HepG2 (cell line): ENCODE results near the gene MYO1E. TPM values are rescaled to one million over a fixed set of nuclear protein-coding genes. Genes with fewer than 3 reads are reported as not detected.
"Not testable (repeated sequence)": the region's sequence is repeated elsewhere in the genome, so short reads cannot be mapped to it uniquely, and the experiment has no call there.

Experiments used
- ATAC-seq: fragments of 200-7000 bp; cut with Tn5 transposase; 3 replicates; pipeline ENCODE4 v1.9.1; 2020; ENCODE audit warnings: mild to moderate bottlenecking, moderate library complexity
- BruUV-seq: library from RNA; stranded (reverse); fragments of 400-500 nt; replicated peaks from 2 replicates; lab custom pipeline; 2021; lab: Mats Ljungman, UMichigan
- CTCF ChIA-PET: fragments of 300-600 bp; formaldehyde crosslinking; extraction: SDS; loops from one replicate; lab custom pipeline; 2021; ENCODE audit warnings: low total read pairs, inconsistent platforms, low intra/inter-chr PET ratio; lab: Yijun Ruan, JAX
- POLR2A ChIA-PET: fragments of 350-600 bp; sonication (Branson Sonifier 250); formaldehyde crosslinking; loops from one replicate; lab custom pipeline; 2020; ENCODE audit warnings: antibody characterized with exemption, inconsistent platforms; lab: Yijun Ruan, JAX
- DNase-seq: peaks from one replicate; pipeline ENCODE4 v3.0.0-alpha.2; 2015; ENCODE audit warnings: low spot score
- FAIRE-seq: peaks from 3 replicates; lab custom pipeline; 2011; peaks lifted over from hg19 to GRCh38; lab: Jason Lieb, UNC
- H2AFZ ChIP-seq: one replicate; pipeline ENCODE4 v1.6.1; 2011; ENCODE audit warnings: low read length, inconsistent platforms
- H3K27ac ChIP-seq: fragments of 300-600 bp; 3 replicates; pipeline ENCODE4 v1.8.0; 2011; ENCODE audit warnings: mixed run types, mild to moderate bottlenecking, mixed read lengths, low read length, inconsistent platforms; ENCODE audit not compliant: insufficient read depth; ENCODE audit errors: extremely low read length
- H3K27me3 ChIP-seq, 2 experiments: fragments of 200-600 bp in 1 of 2; 2 replicates in 1 of 2; 3 replicates in 1 of 2; pipeline versions ENCODE4 v1.6.0 to v1.8.0; 2011; ENCODE audit warnings: low read length in 2 of 2, mild to moderate bottlenecking in 2 of 2, moderate library complexity in 2 of 2, inconsistent platforms in 1 of 2; ENCODE audit not compliant: insufficient read depth in 2 of 2, control insufficient read depth in 1 of 2
- H3K36me3 ChIP-seq, 2 experiments: fragments of 200-600 bp in 1 of 2; replicated peaks in 1 of 2; 2 replicates in 1 of 2; 3 replicates in 1 of 2; pipeline versions ENCODE4 v1.5.1 to v1.8.0; 2011; ENCODE audit warnings: low read length in 2 of 2, inconsistent platforms in 1 of 2; ENCODE audit not compliant: insufficient read depth in 2 of 2, control insufficient read depth in 1 of 2
- H3K4me1 ChIP-seq: 2 replicates; pipeline ENCODE4 v1.5.1; 2012; ENCODE audit warnings: low read length, inconsistent platforms; ENCODE audit not compliant: insufficient read depth
- H3K4me2 ChIP-seq: 2 replicates; pipeline ENCODE4 v1.6.0; 2011; ENCODE audit warnings: low read depth, low read length, inconsistent platforms
- H3K4me3 ChIP-seq, 3 experiments: fragments of 200-600 bp in 1 of 3; sonication (generic), shearing (Covaris generic) in 1 of 3; replicated peaks in 1 of 3; 2 replicates each; pipeline ENCODE4 v1.5.1; 2011 to 2016; ENCODE audit warnings: low read length in 3 of 3, inconsistent platforms in 2 of 3, low read depth in 2 of 3, mild to moderate bottlenecking in 2 of 3, control low read depth in 1 of 3, mixed read lengths in 1 of 3; ENCODE audit not compliant: insufficient read depth in 1 of 3
- H3K79me2 ChIP-seq: one replicate; pipeline ENCODE4 v1.6.1; 2011; ENCODE audit warnings: low read length, inconsistent platforms; ENCODE audit not compliant: insufficient read depth
- H3K9ac ChIP-seq: 2 replicates; pipeline ENCODE4 v1.6.0; 2011; ENCODE audit warnings: mild to moderate bottlenecking, low read depth, low read length, inconsistent platforms; ENCODE audit not compliant: insufficient read depth
- H3K9me3 ChIP-seq: 2 replicates; pipeline ENCODE4 v1.5.1; 2012; ENCODE audit warnings: mild to moderate bottlenecking, low read length
- H4K20me1 ChIP-seq: 2 replicates; pipeline ENCODE4 v1.6.0; 2011; ENCODE audit warnings: inconsistent platforms, mild to moderate bottlenecking, low read length, moderate library complexity; ENCODE audit not compliant: insufficient read depth
- ARNTL ChIP-seq: sonication (generic); formaldehyde crosslinking; IDR thresholded peaks from 2 replicates; pipeline ENCODE4 v1.4.0; 2020; ENCODE audit warnings: mild to moderate bottlenecking, missing genetic modification reagents
- CREB1 ChIP-seq, 2 experiments: fragments of 450-650 bp in 1 of 2; IDR thresholded peaks; 2 replicates each; pipeline ENCODE4 v1.6.1; 2016 to 2017; ENCODE audit warnings: control low read depth in 1 of 2, mild to moderate bottlenecking in 1 of 2, missing compliant biosample characterization in 1 of 2, missing genetic modification characterization in 1 of 2
- FOXA1 ChIP-seq, 2 experiments: fragments of 450-650 bp in 1 of 2; sonication (generic) in 1 of 2; formaldehyde crosslinking in 1 of 2; IDR thresholded peaks; 2 replicates each; pipeline versions ENCODE4 v1.4.0 to v1.6.1; 2016 to 2020; ENCODE audit warnings: missing genetic modification reagents in 1 of 2
- FOXA3 ChIP-seq: IDR thresholded peaks from 2 replicates; pipeline ENCODE4 v1.6.1; 2016; ENCODE audit warnings: missing genetic modification reagents, missing compliant biosample characterization
- HHEX ChIP-seq: IDR thresholded peaks from 2 replicates; pipeline ENCODE4 v1.6.1; 2016; ENCODE audit warnings: control low read depth
- SIX1 ChIP-seq: sonication (generic); formaldehyde crosslinking; IDR thresholded peaks from 2 replicates; pipeline ENCODE4 v1.4.0; 2020; ENCODE audit warnings: missing genetic modification reagents, borderline replicate concordance
- TBX2 ChIP-seq: sonication (generic); formaldehyde crosslinking; IDR thresholded peaks from 2 replicates; pipeline ENCODE4 v1.5.0; 2020; ENCODE audit warnings: missing genetic modification reagents, mild to moderate bottlenecking, borderline replicate concordance
- TBX3 ChIP-seq: fragments of 450-650 bp; IDR thresholded peaks from 2 replicates; pipeline ENCODE4 v1.6.1; 2017; ENCODE audit warnings: antibody characterized with exemption, mild to moderate bottlenecking, inconsistent platforms, borderline replicate concordance
- ZNF264 ChIP-seq: sonication (generic); formaldehyde crosslinking; IDR thresholded peaks from 2 replicates; pipeline ENCODE4 v1.4.0; 2020; ENCODE audit warnings: missing genetic modification reagents
- ZNF609 ChIP-seq: sonication (generic); formaldehyde crosslinking; IDR thresholded peaks from 2 replicates; pipeline ENCODE4 v1.4.0; 2020; ENCODE audit warnings: mild to moderate bottlenecking, missing genetic modification reagents, borderline replicate concordance
- ZNF672 ChIP-seq: sonication (generic); formaldehyde crosslinking; IDR thresholded peaks from 2 replicates; pipeline ENCODE4 v1.8.1; 2022; ENCODE audit warnings: missing genetic modification reagents
- WGBS: methylation state at CpG from one replicate; pipeline ENCODE4 v1.1.6; 2017; ENCODE audit warnings: low lambda C conversion rate; 5-methylcytosine and 5-hydroxymethylcytosine counted together
- in situ Hi-C: cut with HindIII; loops from 2 replicates; pipeline ENCODE4 v1.10.0; 2017; ENCODE audit warnings: low pct_unique_long_range_greater_than_20kb; ENCODE audit not compliant: extremely low pct_ligation_motif_present
- intact Hi-C: fragments of 100-400 bp; cut with micrococcal nuclease; formaldehyde crosslinking; loops from one replicate; pipeline ENCODE4 v1.10.0; 2022; ENCODE audit not compliant: unreplicated experiment
- polyA plus RNA-seq, 8 experiments: library from polyadenylated mRNA; depleted of rRNA in 3 of 8; stranded (reverse) in 7 of 8; unstranded in 1 of 8; fragments of >200 nt; fragmentation: Illumina TruSeq in 4 of 8; extraction: Trizol in 4 of 8; gene quantifications; 2 replicates each; pipeline versions ENCODE4 v1.2.1 to v1.2.3, GENCODE V29; 2011 to 2016; ENCODE audit warnings: low read depth in 4 of 8, missing spikeins in 1 of 8, mixed read lengths in 1 of 8; ENCODE audit not compliant: insufficient read depth in 1 of 8
- total RNA-seq, 5 experiments: library from RNA; depleted of rRNA; stranded (reverse); fragments of >200 nt; fragmentation: Illumina TruSeq; extraction: Trizol; gene quantifications; 2 replicates each; pipeline ENCODE4 v1.2.3, GENCODE V29; 2016; ENCODE audit warnings: low read depth in 1 of 5

Gene MYO1E
- total and polyA plus RNA-seq, 2 of the 13 experiments (the other 11 are each of a cell fraction or from before 2014, with no cell fraction given) = 15.7 to 25.1 TPM

DNA sequence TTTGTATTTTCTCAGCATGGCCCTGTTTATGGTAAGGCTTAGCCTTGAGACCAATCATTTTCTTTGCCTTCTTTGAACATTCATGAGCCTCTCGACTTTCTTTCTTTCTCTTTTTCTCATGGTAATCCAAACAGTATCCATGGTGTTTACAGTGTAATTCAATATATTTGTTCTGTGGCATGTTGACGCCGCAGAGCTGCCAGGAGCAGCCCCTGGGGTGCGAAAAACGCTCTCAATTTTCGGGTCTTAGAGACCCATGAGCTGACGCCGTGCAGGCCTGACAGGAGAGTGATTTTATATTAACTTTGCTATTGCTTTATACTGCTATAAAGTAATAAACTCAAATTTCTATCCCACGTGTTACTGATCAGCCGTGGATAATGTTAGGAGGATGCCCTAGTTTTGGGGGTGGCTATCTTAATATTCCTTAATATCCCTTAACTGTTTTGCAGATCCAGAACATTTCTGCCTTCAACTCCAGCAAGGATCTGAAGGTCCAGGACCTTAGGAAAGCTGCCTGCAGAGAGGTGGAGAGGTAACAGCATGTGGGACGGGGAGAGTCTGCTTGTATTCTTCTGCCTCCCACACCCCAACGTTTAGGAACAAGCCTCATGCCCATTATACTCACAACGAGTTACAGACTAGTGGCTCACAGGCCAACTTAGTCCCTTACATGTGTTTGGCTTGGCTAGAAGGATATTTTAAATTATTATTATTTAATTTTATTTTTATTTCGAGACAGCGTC is 29.3 kb upstream of the MYO1E start:
- TF ChIP-seq ZNF264 (CRISPR knock-in tag) (no peak), ZNF609 (CRISPR knock-in tag) (peak; percentile 62; the same call in 1 of the 2 replicates), TBX3 (peak; percentile 89; the same call in 1 of the 2 replicates), ZNF672 (no peak), TBX2 (peak; percentile 83), HHEX (CRISPR knock-in tag) (peak; percentile 90), ARNTL (CRISPR knock-in tag) (no peak), CREB1 (IDR thresholded peaks at IDR 0.05) (no peak), CREB1 (CRISPR knock-in tag; IDR thresholded peaks at IDR 0.05) (no peak), FOXA3 (peak; percentile 68), SIX1 (CRISPR knock-in tag) (peak; percentile 99), FOXA1 (IDR thresholded peaks at IDR 0.05) (no peak), FOXA1 (CRISPR knock-in tag; IDR thresholded peaks at IDR 0.05) (peak; percentile 69)
- no peaks in the 10 kb centered on the region for H3K36me3 ChIP-seq
- H4K20me1 ChIP-seq = no peaks in the 10 kb centered on the region
- no peak overlapping the region for H3K27ac ChIP-seq
- FAIRE-seq (no peak), DNase-seq (no peak), ATAC-seq (no peak)
- H3K79me2 ChIP-seq = no peaks in the 10 kb centered on the region
- 24% methylated on average over 15 of the region's 15 CpGs for WGBS
- ChIA-PET POLR2A (interaction anchor here (0.7 kb wide), 1 partner anchor 9 kb away, joined by 3 read pairs; no protein-coding TSS in a partner anchor), CTCF (no interaction called here)
- in situ Hi-C loops = no loop called here
- intact Hi-C loops = no loop called here
- H3K4me3 ChIP-seq = no peak overlapping the region
- H3K4me1 ChIP-seq = peaks cover 22% of the 10 kb centered on the region
- BruUV-seq = no TSS peak
- no peak overlapping the region for H3K9ac ChIP-seq
- no peaks in the 10 kb centered on the region for H3K9me3 ChIP-seq
- H2AFZ ChIP-seq = no peak overlapping the region
- peak overlapping the region; percentile 24; the same call in 1 of the 2 replicates for H3K4me2 ChIP-seq
- peaks cover 0 to 41% of the 10 kb centered on the region in 2 experiments; a peak in 4 of 5 replicates for H3K27me3 ChIP-seq

- intact Hi-C loops, H3K4me2 ChIP-seq, H3K36me3 ChIP-seq, H3K9me3 ChIP-seq, BruUV-seq, in situ Hi-C loops, H3K79me2 ChIP-seq, FAIRE-seq, H4K20me1 ChIP-seq, H3K9ac ChIP-seq, CTCF ChIA-PET, H3K27ac ChIP-seq, DNase-seq, H3K4me3 ChIP-seq, H2AFZ ChIP-seq, ATAC-seq: not testable (repeated sequence)
- Histone ChIP-seq H3K4me1 (peaks cover 25% of the 10 kb centered on the region), H3K27me3 (peaks cover 0 to 44% of the 10 kb centered on the region in 2 experiments; a peak in 4 of 5 replicates)
- POLR2A ChIA-PET = interaction anchor here (0.7 kb wide), 1 partner anchor 10 kb away, joined by 3 read pairs; no protein-coding TSS in a partner anchor
- 61% methylated on average over 10 of the region's 10 CpGs for WGBS
These were observed 28.6 kb upstream of the MYO1E start for GRCh38 chr15:59401051-59401823.
